ENCODE data around the gene SHMT1.
"Not testable (repeated sequence)": the region's sequence is repeated elsewhere in the genome, so short reads cannot be mapped to it uniquely, and the experiment has no call there.

Gene SHMT1

DNA sequence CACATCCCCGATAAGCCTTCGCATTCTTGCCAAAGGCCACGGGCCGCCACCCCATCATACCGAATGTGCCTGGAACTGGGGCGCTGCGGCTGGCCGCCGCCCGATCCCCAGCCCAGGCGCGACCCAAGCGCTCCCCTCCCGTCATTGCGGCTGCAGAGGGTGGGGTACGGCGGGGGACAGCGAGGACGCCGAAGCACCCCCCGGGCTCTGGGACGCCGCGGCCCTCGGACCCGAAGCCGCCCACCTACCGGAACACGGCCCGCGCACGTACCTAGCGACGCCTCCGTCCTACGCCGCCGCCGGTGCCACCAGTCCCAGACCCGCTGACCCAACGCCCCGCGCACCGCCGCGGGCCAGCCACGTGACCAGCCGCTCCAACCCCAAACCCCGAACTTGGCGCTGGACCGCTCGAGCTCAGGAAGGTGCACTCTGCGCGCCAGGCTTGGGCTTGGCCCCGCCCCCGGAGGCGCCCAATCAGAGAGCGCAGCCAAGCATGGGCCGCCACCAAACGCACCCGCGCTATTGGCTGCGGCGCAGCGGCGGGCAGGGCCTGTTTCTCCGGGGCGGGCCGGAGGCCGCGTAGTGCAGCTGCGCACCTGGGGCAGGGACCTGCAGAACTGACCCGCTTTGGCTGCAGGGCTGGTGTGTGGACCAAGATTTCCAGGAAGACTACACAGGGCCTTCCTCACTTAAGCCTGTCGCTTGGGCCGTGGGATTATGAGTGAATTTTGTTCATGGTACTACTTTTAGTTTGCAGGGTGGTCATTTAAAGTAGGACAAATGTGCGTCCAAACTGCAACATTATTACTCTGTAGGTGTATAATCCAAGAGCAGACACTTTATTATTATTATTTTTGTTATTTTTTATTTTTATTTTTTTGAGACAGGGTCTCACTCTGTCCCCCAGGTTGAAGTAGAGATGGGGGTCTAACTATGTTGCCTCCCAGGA, at the start of gene SHMT1:
Gene SHMT1, minus strand, starts transcription at position 450 of the 949 bp plus-strand sequence. CDS start 7,569 bp downstream, outside the sequence.
- in situ Hi-C loops (cut with MboI; ENCODE audit: low sequenced_read_pairs, unreplicated experiment): no loop called here
- TF ChIP-seq, protein P1, sequence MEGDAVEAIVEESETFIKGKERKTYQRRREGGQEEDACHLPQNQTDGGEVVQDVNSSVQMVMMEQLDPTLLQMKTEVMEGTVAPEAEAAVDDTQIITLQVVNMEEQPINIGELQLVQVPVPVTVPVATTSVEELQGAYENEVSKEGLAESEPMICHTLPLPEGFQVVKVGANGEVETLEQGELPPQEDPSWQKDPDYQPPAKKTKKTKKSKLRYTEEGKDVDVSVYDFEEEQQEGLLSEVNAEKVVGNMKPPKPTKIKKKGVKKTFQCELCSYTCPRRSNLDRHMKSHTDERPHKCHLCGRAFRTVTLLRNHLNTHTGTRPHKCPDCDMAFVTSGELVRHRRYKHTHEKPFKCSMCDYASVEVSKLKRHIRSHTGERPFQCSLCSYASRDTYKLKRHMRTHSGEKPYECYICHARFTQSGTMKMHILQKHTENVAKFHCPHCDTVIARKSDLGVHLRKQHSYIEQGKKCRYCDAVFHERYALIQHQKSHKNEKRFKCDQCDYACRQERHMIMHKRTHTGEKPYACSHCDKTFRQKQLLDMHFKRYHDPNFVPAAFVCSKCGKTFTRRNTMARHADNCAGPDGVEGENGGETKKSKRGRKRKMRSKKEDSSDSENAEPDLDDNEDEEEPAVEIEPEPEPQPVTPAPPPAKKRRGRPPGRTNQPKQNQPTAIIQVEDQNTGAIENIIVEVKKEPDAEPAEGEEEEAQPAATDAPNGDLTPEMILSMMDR (IDR thresholded peaks at IDR 0.05; ENCODE audit: borderline replicate concordance, control extremely low read depth, extremely low read depth, insufficient read depth, missing control alignments): no peak
- peak; percentile 99 for DNase-seq (ENCODE audit: low spot score)

DNA sequence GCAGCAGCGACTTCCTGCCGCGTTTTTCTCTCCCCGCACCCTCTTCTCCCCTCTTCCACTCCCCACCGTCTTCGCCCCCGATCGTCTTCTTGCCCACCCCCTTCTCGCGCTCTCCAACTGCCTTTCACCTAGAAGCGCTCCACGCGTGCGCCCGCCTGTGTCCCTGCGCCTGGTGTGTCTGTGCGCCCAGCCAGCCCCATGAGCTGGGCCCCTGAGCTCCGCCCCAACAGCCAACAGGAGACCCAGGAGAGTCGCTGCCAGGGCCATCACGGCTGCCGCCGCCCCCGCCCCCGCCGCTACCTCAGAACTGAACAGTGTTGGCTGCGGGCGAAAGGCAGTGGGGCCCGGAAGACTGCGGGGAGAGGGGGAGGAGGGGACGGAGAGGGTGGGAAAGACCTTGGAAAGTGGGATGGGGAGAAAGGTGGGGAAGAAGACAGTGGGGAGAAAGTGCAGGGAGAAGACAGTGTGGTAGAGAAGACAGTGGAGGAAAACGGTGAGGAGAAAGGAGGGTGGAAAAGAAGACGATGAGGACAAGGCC, 48.7 kb upstream of the SHMT1 start:
- DNase-seq (ENCODE audit: low spot score); in situ Hi-C loops (cut with MboI; ENCODE audit: low sequenced_read_pairs, unreplicated experiment): not testable (repeated sequence)

DNA sequence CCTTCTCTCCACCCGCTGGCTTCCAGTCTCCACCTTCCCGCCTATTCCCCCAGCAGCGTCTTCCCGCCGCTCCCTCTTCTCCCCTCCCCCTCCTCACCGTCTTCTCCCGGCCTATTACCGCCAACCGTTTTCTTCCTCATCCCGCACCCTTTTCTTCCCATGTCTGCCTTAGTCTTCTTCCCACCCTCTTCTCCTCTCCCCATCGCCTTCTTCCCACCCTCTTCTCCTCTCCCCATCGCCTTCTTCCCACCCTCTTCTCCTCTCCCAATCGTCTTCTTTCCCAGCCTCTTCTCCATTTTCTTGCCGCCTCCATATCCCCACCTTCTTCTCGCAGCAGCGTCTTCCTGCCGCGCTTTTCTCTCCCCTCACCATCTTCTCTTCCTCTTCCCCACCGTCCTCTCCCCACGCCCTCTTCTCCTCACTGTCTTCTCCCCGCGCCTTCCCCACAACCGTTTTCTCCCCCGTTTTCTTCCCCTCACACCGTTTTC, 48.1 kb upstream of the SHMT1 start:
- in situ Hi-C loops (cut with MboI; ENCODE audit: low sequenced_read_pairs, unreplicated experiment); DNase-seq (ENCODE audit: low spot score): not testable (repeated sequence)

DNA sequence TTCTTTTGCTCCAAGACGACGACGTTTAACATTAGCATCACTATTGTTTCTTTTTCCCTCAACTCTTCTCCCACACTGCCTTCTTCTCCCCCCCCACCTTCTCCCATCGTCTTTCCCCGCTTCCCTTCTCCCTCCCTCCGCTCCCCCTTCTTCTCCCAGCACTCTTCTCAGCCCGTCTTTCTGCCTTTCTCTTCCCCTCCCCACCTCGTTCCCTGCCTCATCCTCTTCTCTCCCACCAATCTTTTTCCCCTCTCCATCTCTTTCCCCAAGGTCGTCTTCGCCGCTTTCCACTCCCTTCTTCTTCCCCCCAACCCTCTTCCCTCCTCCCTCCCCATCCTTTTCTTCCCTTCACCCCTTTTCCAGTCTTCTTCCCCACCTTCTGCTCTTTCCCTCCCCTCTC, 47.4 kb upstream of the SHMT1 start:
- not testable (repeated sequence) for DNase-seq (ENCODE audit: low spot score)

DNA sequence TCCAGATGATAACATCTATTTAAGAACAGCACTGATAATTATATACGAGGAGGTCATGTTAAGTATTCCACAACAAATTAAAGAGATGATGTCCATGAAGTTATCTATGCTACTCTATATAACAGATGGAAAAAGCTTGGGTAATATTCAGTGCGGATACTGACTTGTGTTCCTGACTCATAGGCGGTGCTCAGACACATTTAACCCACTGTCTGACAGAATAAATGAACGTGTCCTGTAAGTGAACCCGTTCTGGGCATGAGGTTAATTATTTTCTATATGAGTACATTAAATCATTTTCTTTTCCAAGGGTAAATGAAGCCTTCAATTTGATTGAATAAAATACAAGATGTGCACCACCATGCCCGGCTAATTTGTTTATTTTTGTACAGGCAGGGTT, 46.0 kb upstream of the SHMT1 start:
- in situ Hi-C loops (cut with MboI; ENCODE audit: low sequenced_read_pairs, unreplicated experiment); DNase-seq (ENCODE audit: low spot score): not testable (repeated sequence)

More for the DNA sequence above, 47.4 kb upstream of the SHMT1 start:
- in situ Hi-C loops (cut with MboI; ENCODE audit: low sequenced_read_pairs, unreplicated experiment): not testable (repeated sequence)

DNA sequence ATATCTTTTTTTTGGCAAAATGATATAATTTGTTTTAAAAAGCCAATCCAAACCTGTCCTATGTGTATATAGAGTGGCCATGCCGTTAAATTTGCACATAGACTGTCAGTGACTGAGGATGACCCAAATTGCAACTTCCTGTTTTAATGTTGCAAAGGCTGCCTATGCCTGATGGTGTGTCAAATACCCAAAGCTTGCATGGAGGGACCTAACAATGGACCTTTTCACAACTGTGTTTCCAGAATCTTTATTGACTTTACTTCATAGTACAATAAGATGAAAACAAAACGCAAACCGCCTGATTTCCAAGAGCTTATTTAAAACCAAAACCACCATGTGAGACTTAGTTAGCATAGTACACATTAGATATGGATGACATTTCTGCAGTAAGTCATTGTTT, 45.6 kb upstream of the SHMT1 start:
- in situ Hi-C loops (cut with MboI; ENCODE audit: low sequenced_read_pairs, unreplicated experiment); DNase-seq (ENCODE audit: low spot score): not testable (repeated sequence)

DNA sequence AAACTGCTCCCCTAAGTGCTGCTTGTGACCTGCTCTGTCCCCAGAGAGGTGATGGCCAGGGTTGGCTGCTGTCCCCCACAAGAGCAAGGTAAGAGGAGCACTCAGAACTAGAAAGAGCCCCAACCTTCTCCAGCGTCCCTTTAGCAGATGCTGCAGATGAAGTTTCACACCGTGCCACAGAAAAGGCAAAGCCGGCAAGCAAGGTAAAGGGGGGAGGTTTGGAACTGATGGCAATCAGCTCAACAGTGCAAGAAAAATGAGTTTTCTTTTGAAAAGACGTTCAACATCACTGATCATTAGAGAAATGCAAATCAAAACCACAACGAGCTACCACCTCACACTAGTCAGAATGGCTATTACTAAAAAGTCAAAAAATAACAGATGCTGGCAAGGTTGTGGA, 40.3 kb upstream of the SHMT1 start:
- in situ Hi-C loops (cut with MboI; ENCODE audit: low sequenced_read_pairs, unreplicated experiment); DNase-seq (ENCODE audit: low spot score): not testable (repeated sequence)

DNA sequence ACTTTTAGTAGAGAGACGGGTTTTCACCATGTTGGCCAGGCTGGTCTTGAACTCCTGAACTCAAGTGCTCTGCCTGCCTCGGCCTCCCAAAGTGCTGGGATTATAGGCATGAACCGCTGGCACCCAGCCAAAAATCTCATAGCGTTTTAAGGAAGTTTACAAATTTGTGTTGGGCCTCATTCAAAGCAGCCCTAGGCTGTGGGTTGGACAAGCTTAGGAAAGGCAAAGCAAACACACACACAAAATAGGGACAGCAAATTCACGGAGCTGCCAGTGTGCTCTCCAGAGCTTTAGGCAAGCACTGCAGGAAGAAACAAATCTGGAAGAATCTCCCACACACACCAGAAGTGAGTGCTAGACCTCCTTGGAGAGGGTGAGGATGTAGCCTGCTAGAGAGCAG, 39.8 kb upstream of the SHMT1 start:
- DNase-seq (ENCODE audit: low spot score); in situ Hi-C loops (cut with MboI; ENCODE audit: low sequenced_read_pairs, unreplicated experiment): not testable (repeated sequence)

DNA sequence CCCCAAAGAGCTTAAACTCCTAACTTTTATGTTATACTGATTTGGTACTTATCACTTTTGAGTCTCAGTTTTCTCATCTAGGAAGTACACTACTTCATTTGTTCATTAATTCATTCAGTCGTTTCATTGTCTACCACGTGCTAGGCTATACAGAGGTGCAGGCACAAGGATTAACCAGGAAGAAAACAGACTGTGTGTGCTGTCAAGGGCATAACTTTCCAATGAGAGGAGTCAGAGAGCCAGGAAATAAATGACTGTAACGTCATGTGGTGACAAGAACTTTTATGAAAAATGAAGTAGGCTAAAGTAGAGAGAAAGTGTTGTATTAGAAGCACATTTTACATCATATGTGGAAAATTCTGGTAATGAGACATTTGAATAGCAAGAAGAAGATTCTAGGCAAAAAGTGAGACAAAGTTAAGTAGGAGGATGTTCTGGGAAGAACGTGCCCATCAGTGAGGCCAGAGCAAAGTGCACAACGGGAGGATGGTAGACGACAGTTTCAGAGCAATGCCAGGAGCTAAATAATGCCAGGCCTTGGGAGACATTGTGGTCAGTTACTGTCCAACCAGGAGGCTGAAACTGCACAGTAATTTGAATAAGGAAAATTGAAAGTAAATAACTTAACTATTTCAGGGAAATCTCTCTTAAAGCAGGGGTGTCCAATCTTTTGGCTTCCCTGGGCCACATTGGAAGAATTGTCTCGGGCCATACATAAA, 38.7 kb upstream of the SHMT1 start:
- in situ Hi-C loops (cut with MboI; ENCODE audit: low sequenced_read_pairs, unreplicated experiment); DNase-seq (ENCODE audit: low spot score): not testable (repeated sequence)

DNA sequence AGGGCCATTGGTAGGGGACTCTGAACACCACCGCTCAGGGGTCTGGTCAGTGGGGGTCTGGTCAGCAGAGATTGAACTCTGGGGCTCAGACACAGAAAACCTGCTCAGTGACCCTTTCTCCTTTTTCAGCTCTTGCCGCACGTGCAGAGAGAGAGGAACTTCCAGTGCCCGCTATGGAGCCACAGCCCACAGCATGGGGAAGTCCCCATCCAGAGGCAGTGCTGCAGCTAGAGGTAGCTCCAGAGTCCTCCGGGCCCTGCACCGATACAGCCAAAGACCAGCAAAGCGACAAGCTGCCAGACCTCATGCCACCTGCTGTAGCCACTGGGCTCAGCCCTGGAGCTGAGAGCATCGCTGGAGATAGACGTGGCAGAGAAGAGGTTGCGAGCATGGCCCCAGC, 25.4 kb upstream of the SHMT1 start:
- in situ Hi-C loops (cut with MboI; ENCODE audit: low sequenced_read_pairs, unreplicated experiment); DNase-seq (ENCODE audit: low spot score): not testable (repeated sequence)

DNA sequence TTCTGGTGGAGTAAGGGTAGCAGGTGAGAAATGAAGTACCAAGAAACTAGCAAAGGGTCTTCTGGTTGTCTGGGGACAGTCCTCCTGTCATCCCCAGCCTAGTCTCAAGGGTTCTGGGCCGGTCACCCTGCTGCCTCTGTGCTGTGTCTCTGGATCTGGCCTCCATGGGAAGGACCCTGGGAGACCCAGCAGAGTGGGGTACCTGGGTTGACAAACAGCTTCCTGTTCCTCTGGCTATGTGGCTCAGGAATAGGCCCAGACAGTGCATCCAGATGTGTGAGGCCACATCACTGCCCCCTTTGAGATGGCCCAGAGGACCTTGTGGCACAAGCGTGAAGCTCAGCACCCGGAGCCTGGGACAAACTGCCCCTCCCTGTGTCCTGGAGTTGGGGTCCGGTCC, 24.9 kb upstream of the SHMT1 start:
- in situ Hi-C loops (cut with MboI; ENCODE audit: low sequenced_read_pairs, unreplicated experiment); DNase-seq (ENCODE audit: low spot score): not testable (repeated sequence)

DNA sequence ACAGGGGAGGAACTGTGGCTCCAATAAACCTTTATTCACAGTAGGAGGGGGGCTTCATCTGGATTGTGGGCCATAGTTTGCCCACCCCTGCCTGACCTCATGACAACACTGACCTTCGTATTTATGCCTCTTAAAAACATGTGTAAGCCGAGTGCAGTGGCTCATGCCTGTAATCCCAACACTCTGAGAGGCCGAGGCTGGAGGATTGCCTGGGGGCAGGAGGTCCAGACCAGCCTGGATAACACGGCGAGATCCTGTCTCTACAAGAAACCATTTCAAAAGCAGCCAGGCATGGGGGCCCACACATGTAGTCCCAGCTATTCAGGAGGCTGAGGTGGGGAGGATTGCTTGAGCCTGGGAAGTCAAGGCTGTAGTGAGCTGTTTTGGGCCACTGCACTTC, 24.2 kb upstream of the SHMT1 start:
- in situ Hi-C loops (cut with MboI; ENCODE audit: low sequenced_read_pairs, unreplicated experiment): not testable (repeated sequence)

DNA sequence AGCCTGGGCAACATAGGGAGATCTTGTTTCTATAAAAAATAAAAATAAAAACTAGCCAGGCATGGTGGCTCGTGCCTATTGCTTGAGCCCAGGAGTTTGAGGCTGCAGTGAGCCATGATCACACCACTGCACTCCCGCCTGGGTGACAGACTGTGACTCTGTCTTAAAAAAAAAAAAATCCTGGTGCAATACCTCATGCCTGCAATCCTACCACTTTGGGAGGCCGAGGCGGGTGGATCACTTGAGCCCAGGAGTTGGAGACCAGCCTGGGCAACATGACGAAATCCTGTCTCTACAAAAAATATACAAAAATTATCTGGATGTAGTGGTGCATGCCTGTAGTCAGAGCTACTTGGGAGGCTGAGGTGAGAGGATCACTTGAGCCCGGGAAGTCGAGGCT, 20.9 kb upstream of the SHMT1 start:
- DNase-seq (ENCODE audit: low spot score); in situ Hi-C loops (cut with MboI; ENCODE audit: low sequenced_read_pairs, unreplicated experiment): not testable (repeated sequence)

More for the DNA sequence above, 24.2 kb upstream of the SHMT1 start:
- DNase-seq (ENCODE audit: low spot score): not testable (repeated sequence)

DNA sequence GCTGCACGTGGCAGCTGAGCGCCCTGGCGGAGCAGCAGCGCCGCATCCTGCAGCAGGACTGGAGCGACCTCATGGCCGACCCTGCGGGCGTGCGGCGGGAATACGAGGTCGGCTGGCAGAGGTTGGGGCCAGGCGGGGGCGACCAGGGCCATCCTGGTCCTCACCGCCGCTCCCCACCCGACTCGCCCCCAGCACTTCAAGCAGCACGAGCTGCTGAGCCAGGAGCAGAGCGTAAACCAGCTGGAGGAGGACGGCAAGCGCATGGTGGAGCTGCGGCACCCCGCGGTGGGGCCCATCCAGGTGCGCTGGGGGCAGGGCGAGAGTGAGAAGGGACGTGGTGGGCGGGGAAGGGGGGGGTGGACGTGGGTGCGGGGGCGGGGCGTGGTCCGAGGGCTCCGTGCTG, 19.7 kb upstream of the SHMT1 start:
- in situ Hi-C loops (cut with MboI; ENCODE audit: low sequenced_read_pairs, unreplicated experiment): not testable (repeated sequence)
- DNase-seq (ENCODE audit: low spot score): peak; percentile 12

Measured in GM13976 (cell line).